UCSD-AML1 (cell line): ENCODE measurements around the gene RBL2.
A peak's percentile ranks its signal among the peaks of the same experiment; 100 is the strongest.

Source experiments
- DNase-seq: peaks from one replicate; lab custom pipeline; 2025; ENCODE audit not compliant: unreplicated experiment; lab: John Stamatoyannopoulos, UW

The RBL2 gene

GRCh38 chr16:53453928-53454327 is 19.7 kb downstream of the RBL2 start:
- no peak for DNase-seq

- DNase-seq: no peak
These were observed 22.4 kb downstream of the RBL2 start for GRCh38 chr16:53456625-53457024.

GRCh38 chr16:53457670-53458069 is 23.4 kb downstream of the RBL2 start:
- DNase-seq: no peak

- DNase-seq: no peak
These were observed 24.4 kb downstream of the RBL2 start for GRCh38 chr16:53458635-53459034.

GRCh38 chr16:53465606-53466280 is 31.5 kb downstream of the RBL2 start:
- no peak for DNase-seq

- DNase-seq: no peak
These were observed 42.6 kb downstream of the RBL2 start for GRCh38 chr16:53476867-53477266.

- DNase-seq: no peak
These were observed 44.7 kb downstream of the RBL2 start for GRCh38 chr16:53478965-53479364.

GRCh38 chr16:53480394-53480793 is 46.1 kb downstream of the RBL2 start:
- no peak for DNase-seq

- DNase-seq: no peak
These were observed 47.9 kb downstream of the RBL2 start for GRCh38 chr16:53482123-53482522.

- DNase-seq: no peak
These were observed 50.3 kb downstream of the RBL2 start for GRCh38 chr16:53484542-53484941.

GRCh38 chr16:53486230-53486629 is 52.0 kb downstream of the RBL2 start:
- no peak for DNase-seq

- DNase-seq: no peak
These were observed 55.5 kb downstream of the RBL2 start for GRCh38 chr16:53489755-53490154.

- DNase-seq: no peak
These were observed 58.2 kb downstream of the RBL2 start for GRCh38 chr16:53492503-53492902.

- DNase-seq: no peak
These were observed 60.4 kb downstream of the RBL2 start for GRCh38 chr16:53494636-53495035.

GRCh38 chr16:53495325-53495724 is 61.1 kb downstream of the RBL2 start:
- no peak for DNase-seq

- no peak for DNase-seq
These were observed 64.7 kb downstream of the RBL2 start for GRCh38 chr16:53498984-53499383.

GRCh38 chr16:53501216-53501859 is 67.1 kb downstream of the RBL2 start:
- no peak for DNase-seq

GRCh38 chr16:53502331-53503269 is 68.3 kb downstream of the RBL2 start, which contains the start of gene AKTIP:
TSS of gene AKTIP (minus strand) at chr16:53503209. CDS start at chr16:53500259, 2,950 bp downstream.
- DNase-seq: no peak

- DNase-seq: peak; percentile 99
These were observed 69.1 kb downstream of the RBL2 start for GRCh38 chr16:53503270-53503923.

GRCh38 chr16:53503991-53504663 is 69.9 kb downstream of the RBL2 start:
- DNase-seq: peak; percentile 28

GRCh38 chr16:53504665-53505064 is 70.4 kb downstream of the RBL2 start:
- no peak for DNase-seq
